ENCODE results near the gene AURKAIP1. TPM values are rescaled to one million over a fixed set of nuclear protein-coding genes. Genes with fewer than 3 reads are reported as not detected.
A peak's percentile ranks its signal among the peaks of the same experiment; 100 is the strongest.
"Not testable (repeated sequence)": the region's sequence is repeated elsewhere in the genome, so short reads cannot be mapped to it uniquely, and the experiment has no call there.

The AURKAIP1 gene
- total and polyA plus RNA-seq, 4 experiments from 2014 or later: 60.4 to 179 (median 116) TPM

DNA sequence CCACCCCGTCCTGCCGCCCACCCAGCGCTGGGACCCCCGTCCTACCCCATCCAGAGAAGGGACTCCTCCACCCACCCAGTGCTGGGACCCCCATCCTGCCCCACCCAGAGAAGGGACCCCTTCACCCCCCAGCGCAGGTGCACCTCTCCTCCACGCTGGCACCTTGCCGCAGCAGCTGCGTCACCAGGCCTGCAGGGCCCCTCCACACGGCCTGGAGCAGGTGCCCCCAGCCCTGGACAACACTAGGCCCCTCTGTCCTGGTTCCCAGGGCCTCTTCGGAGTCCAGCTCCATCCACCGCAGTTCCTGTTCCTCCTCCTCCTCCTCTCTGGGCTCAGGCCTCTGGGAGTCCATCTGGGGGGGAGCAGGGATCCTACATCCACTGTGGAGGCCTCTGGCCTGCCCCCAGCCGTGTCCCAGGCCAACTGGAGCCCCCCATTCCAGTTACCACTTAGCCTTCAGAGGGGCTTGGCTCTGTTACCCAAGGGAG is 45.7 kb upstream of the AURKAIP1 start:
- Histone ChIP-seq H3K4me3 (ENCODE audit: low read length in 2 of 2) (no peak overlapping the region), H3K27ac (ENCODE audit: low read depth, low read length) (no peak overlapping the region), H3K4me1 (ENCODE audit: insufficient read depth, low read length) (no peaks in the 10 kb centered on the region), H3K9me3 (ENCODE audit: control insufficient read depth in 1 of 2, low read length in 2 of 2) (no peaks in the 10 kb centered on the region), H3K27me3 (ENCODE audit: insufficient read depth, low read length) (no peaks in the 10 kb centered on the region), H3K36me3 (ENCODE audit: insufficient read depth, low read length) (no peaks in the 10 kb centered on the region)
- Mint-ChIP-seq H3K27ac (no peak overlapping the region), H3K4me3 (no peak overlapping the region), H3K4me1 (peaks cover 0 to 8% (median under 1%) of the 10 kb centered on the region in 4 donors), H3K36me3 (no peaks in the 10 kb centered on the region), H3K27me3 (peaks cover 13 to 17% of the 10 kb centered on the region in 2 donors), H3K9me3 (no peaks in the 10 kb centered on the region)
- peak in 1 of 5 donors; percentile 15 for DNase-seq
- intact Hi-C loops (cut with micrococcal nuclease): no loop called here
- ChIA-PET POLR2A (ENCODE audit: partially characterized antibody) (no interaction called here), CTCF (ENCODE audit: partially characterized antibody) (no interaction called here)

DNA sequence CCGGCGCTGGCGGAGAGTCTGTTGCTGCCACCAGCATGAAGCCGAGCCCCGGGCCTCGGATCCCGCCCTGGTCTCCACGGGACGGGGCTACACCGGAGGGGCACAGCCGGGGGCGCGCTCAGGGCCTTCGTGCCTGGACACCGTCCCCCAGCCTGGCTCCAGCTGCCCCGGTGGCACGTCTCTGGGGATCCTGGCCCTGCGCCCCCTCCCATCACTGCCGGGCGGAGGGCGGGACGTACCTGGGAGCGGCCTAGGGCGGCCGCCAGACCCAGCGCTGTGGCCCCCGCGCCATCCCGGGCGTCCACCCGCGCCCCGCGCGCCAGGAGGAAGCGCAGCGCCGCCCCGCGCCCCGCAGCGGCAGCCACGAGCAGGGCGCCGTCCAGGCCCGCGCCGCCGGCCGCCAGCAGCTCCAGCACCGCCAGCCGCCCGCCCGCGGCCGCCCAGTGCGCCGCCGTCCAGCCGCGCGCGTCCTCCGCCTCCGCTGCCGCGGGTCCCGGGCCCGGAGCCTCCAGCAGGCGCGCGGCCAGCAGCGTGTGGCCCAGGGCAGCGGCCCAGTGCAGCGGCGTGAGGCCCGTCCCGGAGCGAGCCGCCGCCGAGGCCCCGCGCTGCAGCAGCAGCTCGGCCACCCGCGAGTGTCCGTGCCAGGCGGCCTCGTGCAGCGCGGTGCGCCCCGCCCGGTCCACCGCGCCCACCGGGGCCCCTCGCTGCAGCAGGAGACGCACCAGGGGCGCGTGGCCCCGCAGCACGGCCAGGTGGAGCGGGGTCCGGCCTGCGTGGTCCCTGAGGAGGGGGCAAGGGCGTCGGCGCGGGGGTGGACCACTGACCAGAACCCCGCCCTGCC is 45.0 kb upstream of the AURKAIP1 start:
- no peaks in the 10 kb centered on the region for H3K9me3 Mint-ChIP-seq
- POLR2A ChIA-PET (ENCODE audit: partially characterized antibody): no interaction called here
- CTCF ChIA-PET (ENCODE audit: partially characterized antibody): no interaction called here
- no peaks in the 10 kb centered on the region for H3K36me3 Mint-ChIP-seq
- Histone ChIP-seq H3K27ac (ENCODE audit: low read depth, low read length) (no peak overlapping the region), H3K4me1 (ENCODE audit: insufficient read depth, low read length) (no peaks in the 10 kb centered on the region), H3K4me3 (ENCODE audit: low read length in 2 of 2) (no peak overlapping the region), H3K9me3 (ENCODE audit: control insufficient read depth in 1 of 2, low read length in 2 of 2) (no peaks in the 10 kb centered on the region), H3K36me3 (ENCODE audit: insufficient read depth, low read length) (no peaks in the 10 kb centered on the region), H3K27me3 (ENCODE audit: insufficient read depth, low read length) (no peaks in the 10 kb centered on the region)
- H3K27me3 Mint-ChIP-seq: peaks cover 13 to 15% of the 10 kb centered on the region in 2 donors
- no peak overlapping the region for H3K4me3 Mint-ChIP-seq
- H3K27ac Mint-ChIP-seq: no peak overlapping the region
- H3K4me1 Mint-ChIP-seq: peaks cover 0 to 8% (median under 1%) of the 10 kb centered on the region in 4 donors
- intact Hi-C loops (cut with micrococcal nuclease): no loop called here
- peak in 1 of 5 donors; percentile 17 for DNase-seq

DNA sequence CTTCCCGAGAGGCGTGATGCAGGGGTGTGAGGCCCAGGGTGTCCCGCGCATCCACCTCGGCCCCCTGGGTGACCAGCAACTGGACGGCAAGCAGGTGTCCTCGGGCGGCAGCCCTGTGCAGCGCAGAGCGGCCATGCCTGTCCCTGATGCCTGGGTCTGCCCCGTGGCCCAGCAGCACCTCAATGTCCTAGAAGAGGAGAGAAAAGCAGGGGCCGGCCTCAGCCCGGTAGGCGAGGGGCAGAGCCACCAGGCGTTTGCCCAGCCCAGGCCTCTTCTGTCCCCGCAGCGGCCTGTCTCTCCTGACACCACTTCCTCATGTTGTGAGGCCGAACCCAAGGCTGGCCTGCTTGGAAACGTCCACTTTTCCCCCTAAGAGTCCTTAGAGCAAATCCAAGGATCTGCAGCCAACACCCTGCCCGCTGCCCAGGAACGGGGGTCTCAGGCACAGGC is 44.4 kb upstream of the AURKAIP1 start:
- Mint-ChIP-seq H3K27me3 (peaks cover 8 to 10% of the 10 kb centered on the region in 2 donors), H3K4me1 (peaks cover 0 to 8% (median under 1%) of the 10 kb centered on the region in 4 donors), H3K9me3 (no peaks in the 10 kb centered on the region), H3K4me3 (no peak overlapping the region), H3K27ac (no peak overlapping the region), H3K36me3 (no peaks in the 10 kb centered on the region)
- ChIA-PET POLR2A (ENCODE audit: partially characterized antibody) (no interaction called here), CTCF (ENCODE audit: partially characterized antibody) (no interaction called here)
- intact Hi-C loops (cut with micrococcal nuclease): no loop called here
- Histone ChIP-seq H3K4me3 (ENCODE audit: low read length in 2 of 2) (no peak overlapping the region), H3K9me3 (ENCODE audit: control insufficient read depth in 1 of 2, low read length in 2 of 2) (no peaks in the 10 kb centered on the region), H3K27me3 (ENCODE audit: insufficient read depth, low read length) (no peaks in the 10 kb centered on the region), H3K4me1 (ENCODE audit: insufficient read depth, low read length) (no peaks in the 10 kb centered on the region), H3K27ac (ENCODE audit: low read depth, low read length) (no peak overlapping the region), H3K36me3 (ENCODE audit: insufficient read depth, low read length) (no peaks in the 10 kb centered on the region)
- peak in 1 of 5 donors; percentile 9 for DNase-seq

DNA sequence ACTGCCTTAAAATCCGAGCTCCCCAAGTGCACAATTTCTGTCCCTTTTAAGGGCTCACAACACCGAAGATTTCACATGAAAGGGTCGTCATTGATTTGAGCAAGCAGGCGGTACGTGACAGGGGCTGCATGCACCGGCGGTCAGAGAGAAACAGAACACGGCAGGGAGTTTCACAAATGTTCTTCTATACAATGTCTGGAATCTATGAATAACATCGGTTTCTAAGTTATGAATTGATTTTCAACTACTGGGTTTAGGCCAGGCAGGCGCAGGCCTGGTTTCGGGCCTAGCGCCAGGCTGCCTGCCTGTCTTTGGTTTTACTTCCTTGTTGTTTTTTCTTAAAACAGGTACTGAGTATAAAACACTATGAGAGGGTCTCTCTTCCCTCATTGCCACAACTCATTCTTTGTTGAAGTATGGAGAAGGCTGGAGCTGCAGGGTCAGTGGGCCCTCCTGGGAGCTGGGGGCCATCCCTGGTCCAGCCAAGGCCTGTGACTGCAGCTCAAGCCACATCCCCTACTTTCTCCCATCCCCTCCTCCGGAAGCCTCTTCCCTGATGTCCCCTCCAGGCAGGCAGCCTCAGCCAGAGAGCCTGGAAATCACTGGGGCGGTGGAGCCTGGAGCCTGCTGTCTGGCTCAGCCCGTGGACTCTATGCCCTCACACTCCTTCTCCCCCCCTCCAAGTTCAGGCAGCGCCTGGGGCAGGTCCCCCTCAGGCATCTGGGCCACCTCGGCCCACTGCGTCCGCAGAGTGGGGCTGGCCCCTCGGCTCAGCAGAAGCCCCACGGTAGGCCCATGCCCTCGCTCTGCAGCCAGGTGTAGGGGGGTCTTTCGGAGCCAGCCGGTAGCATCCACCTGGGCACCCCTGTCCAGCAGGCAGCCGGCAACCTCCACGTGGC is 43.7 kb upstream of the AURKAIP1 start:
- Mint-ChIP-seq H3K4me1 (peaks cover 0 to 8% (median under 1%) of the 10 kb centered on the region in 4 donors), H3K27ac (peak overlapping the region in 1 of 7 donors; percentile 36), H3K36me3 (no peaks in the 10 kb centered on the region), H3K9me3 (no peaks in the 10 kb centered on the region), H3K4me3 (no peak overlapping the region), H3K27me3 (peaks cover 8 to 10% of the 10 kb centered on the region in 2 donors)
- POLR2A ChIA-PET (ENCODE audit: partially characterized antibody): no interaction called here
- DNase-seq: peak in 1 of 5 donors; percentile 32
- intact Hi-C loops (cut with micrococcal nuclease): no loop called here
- Histone ChIP-seq H3K27me3 (ENCODE audit: insufficient read depth, low read length) (no peaks in the 10 kb centered on the region), H3K4me1 (ENCODE audit: insufficient read depth, low read length) (no peaks in the 10 kb centered on the region), H3K4me3 (ENCODE audit: low read length in 2 of 2) (no peak overlapping the region), H3K9me3 (ENCODE audit: control insufficient read depth in 1 of 2, low read length in 2 of 2) (no peaks in the 10 kb centered on the region), H3K36me3 (ENCODE audit: insufficient read depth, low read length) (no peaks in the 10 kb centered on the region), H3K27ac (ENCODE audit: low read depth, low read length) (no peak overlapping the region)
- CTCF ChIA-PET (ENCODE audit: partially characterized antibody): no interaction called here

DNA sequence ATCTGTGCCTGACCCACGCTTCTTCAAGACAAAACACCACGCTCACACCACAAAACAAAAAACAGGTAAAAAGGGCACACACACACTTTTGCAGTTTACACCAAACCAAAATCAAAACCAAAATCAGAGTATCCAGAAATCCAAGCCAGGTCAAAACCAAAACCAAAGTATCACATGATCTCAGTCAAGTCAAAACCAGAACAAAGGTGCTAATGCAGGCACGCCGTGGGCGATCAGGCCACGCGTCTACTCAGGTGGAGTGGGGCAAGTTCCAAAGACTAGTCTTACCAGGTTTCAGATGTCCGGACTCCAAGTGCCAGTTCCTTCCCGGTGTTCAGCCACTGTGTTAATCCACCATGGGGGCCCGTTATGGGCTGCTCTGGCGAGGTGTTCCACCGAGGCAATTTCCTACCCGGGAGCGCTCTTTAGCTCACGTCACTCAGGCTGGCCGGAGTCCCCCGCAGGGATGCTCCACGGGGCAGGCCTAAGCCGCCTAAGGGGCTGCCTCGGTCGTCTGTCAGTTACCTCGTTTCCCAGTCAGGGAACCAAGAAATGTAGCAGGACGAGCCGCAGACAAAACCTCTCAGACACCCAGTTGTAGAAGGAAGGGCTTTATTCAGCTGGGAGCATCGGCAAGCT is 42.9 kb upstream of the AURKAIP1 start:
- H3K9me3 ChIP-seq (ENCODE audit: control insufficient read depth in 1 of 2, low read length in 2 of 2); intact Hi-C loops (cut with micrococcal nuclease); H3K4me3 ChIP-seq (ENCODE audit: low read length in 2 of 2); H3K9me3 Mint-ChIP-seq; DNase-seq; H3K36me3 ChIP-seq (ENCODE audit: insufficient read depth, low read length); POLR2A ChIA-PET (ENCODE audit: partially characterized antibody); H3K27ac ChIP-seq (ENCODE audit: low read depth, low read length); CTCF ChIA-PET (ENCODE audit: partially characterized antibody); H3K4me3 Mint-ChIP-seq; H3K27me3 ChIP-seq (ENCODE audit: insufficient read depth, low read length); H3K4me1 ChIP-seq (ENCODE audit: insufficient read depth, low read length); H3K27me3 Mint-ChIP-seq; H3K36me3 Mint-ChIP-seq; H3K4me1 Mint-ChIP-seq: not testable (repeated sequence)
- peak overlapping the region in 2 of 7 donors; percentile 2 to 36 for H3K27ac Mint-ChIP-seq

DNA sequence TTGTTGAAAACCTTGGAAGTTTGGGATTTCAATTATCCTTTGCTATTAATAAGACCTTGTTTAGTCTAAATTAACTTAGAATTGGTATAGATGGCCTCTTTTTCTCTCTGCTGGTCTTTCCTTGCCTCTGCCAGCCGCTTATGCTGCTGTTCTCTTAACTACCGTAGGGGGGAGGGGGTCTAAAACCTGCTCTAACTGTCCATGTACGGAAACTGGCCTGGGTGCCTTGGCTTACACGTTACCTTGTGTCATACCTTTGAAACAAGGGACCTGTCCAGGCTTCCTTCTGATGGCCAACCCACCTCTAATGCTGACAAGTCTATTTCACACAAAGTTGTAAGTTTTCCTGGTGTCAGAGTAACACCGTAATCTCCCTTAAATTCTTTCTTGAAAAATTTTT is 42.4 kb upstream of the AURKAIP1 start:
- intact Hi-C loops (cut with micrococcal nuclease); H3K9me3 ChIP-seq (ENCODE audit: control insufficient read depth in 1 of 2, low read length in 2 of 2); CTCF ChIA-PET (ENCODE audit: partially characterized antibody); DNase-seq; H3K27me3 Mint-ChIP-seq; H3K36me3 ChIP-seq (ENCODE audit: insufficient read depth, low read length); H3K4me1 Mint-ChIP-seq; H3K4me3 ChIP-seq (ENCODE audit: low read length in 2 of 2); POLR2A ChIA-PET (ENCODE audit: partially characterized antibody); H3K9me3 Mint-ChIP-seq; H3K27ac ChIP-seq (ENCODE audit: low read depth, low read length); H3K4me1 ChIP-seq (ENCODE audit: insufficient read depth, low read length); H3K27me3 ChIP-seq (ENCODE audit: insufficient read depth, low read length); H3K27ac Mint-ChIP-seq; H3K36me3 Mint-ChIP-seq; H3K4me3 Mint-ChIP-seq: not testable (repeated sequence)

DNA sequence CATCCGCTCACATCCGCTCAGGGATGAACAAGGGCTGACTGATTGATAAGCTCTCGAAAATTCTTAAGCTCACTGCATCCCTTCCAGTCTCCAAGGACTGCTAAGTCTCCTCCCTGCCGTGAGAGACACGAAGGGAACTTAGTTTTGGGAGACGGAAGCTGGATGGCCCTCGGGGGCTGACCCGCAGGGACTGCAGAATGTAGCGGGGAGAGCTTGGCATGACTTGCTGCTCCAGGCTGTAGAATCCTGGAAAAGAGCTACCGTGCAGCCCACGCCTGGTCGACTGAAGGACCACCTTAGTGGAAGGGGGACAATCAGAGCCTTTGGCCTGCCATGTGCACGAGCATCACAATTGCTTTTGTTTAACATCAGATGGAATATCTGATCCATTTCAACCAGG is 40.7 kb upstream of the AURKAIP1 start:
- intact Hi-C loops (cut with micrococcal nuclease): no loop called here

More for the DNA sequence above, 40.7 kb upstream of the AURKAIP1 start:
- H3K27ac Mint-ChIP-seq: no peak overlapping the region
- POLR2A ChIA-PET (ENCODE audit: partially characterized antibody): no interaction called here
- Histone ChIP-seq H3K27ac (ENCODE audit: low read depth, low read length) (no peak overlapping the region), H3K4me1 (ENCODE audit: insufficient read depth, low read length) (no peaks in the 10 kb centered on the region), H3K27me3 (ENCODE audit: insufficient read depth, low read length) (no peaks in the 10 kb centered on the region), H3K4me3 (ENCODE audit: low read length in 2 of 2) (no peak overlapping the region), H3K36me3 (ENCODE audit: insufficient read depth, low read length) (no peaks in the 10 kb centered on the region), H3K9me3 (ENCODE audit: control insufficient read depth in 1 of 2, low read length in 2 of 2) (no peaks in the 10 kb centered on the region)
- H3K36me3 Mint-ChIP-seq: no peaks in the 10 kb centered on the region
- H3K9me3 Mint-ChIP-seq: peaks cover 0 to 3% (median 0%) of the 10 kb centered on the region in 8 donors
- H3K4me1 Mint-ChIP-seq: peaks cover 0 to 8% (median 1%) of the 10 kb centered on the region in 4 donors
- CTCF ChIA-PET (ENCODE audit: partially characterized antibody): interaction anchor here (1.2 kb wide), 1 partner anchor 8 kb away, joined by 3 read pairs; no protein-coding TSS in a partner anchor
- no peak for DNase-seq
- H3K4me3 Mint-ChIP-seq: no peak overlapping the region
- peaks cover 0 to 7% of the 10 kb centered on the region in 2 donors for H3K27me3 Mint-ChIP-seq

Data from CD4-positive, alpha-beta memory T cell (primary cell).